Glutamatergic neuron (in vitro differentiated cells): ENCODE data around the gene CTPS2. TPM values are rescaled to one million over a fixed set of nuclear protein-coding genes. Genes with fewer than 3 reads are reported as not detected.

Experiments
- DNase-seq: peaks from one replicate; pipeline ENCODE4 v3.0.0; 2022
- H3K27ac Mint-ChIP-seq: one replicate; pipeline ENCODE4 v1.8.0; 2020; ENCODE audit warnings: mild to moderate bottlenecking, mixed read lengths, inconsistent platforms; ENCODE audit not compliant: unreplicated experiment
- H3K27me3 Mint-ChIP-seq: one replicate; pipeline ENCODE4 v1.8.0; 2020; ENCODE audit warnings: mild to moderate bottlenecking, moderate library complexity, mixed read lengths, inconsistent platforms; ENCODE audit not compliant: unreplicated experiment
- H3K36me3 Mint-ChIP-seq: one replicate; pipeline ENCODE4 v1.8.0; 2020; ENCODE audit warnings: mild to moderate bottlenecking, mixed read lengths, inconsistent platforms; ENCODE audit not compliant: unreplicated experiment
- H3K4me1 Mint-ChIP-seq: one replicate; pipeline ENCODE4 v1.8.0; 2020; ENCODE audit warnings: mild to moderate bottlenecking, low read depth, mixed read lengths, inconsistent platforms; ENCODE audit not compliant: unreplicated experiment
- H3K4me3 Mint-ChIP-seq: one replicate; pipeline ENCODE4 v1.8.0; 2020; ENCODE audit warnings: mild to moderate bottlenecking, mixed read lengths, inconsistent platforms; ENCODE audit not compliant: unreplicated experiment
- H3K9me3 Mint-ChIP-seq: one replicate; pipeline ENCODE4 v1.8.0; 2020; ENCODE audit warnings: mild to moderate bottlenecking, moderate library complexity, mixed read lengths, inconsistent platforms; ENCODE audit not compliant: unreplicated experiment
- total RNA-seq: library from RNA; stranded (reverse); fragmentation: NEBNext Ultra II Directional; extraction: Animal tissue kit (Norgen Biotek cat#: 25700); gene quantifications from one replicate; pipeline ENCODE4 v1.2.1, GENCODE V29; 2021; ENCODE audit not compliant: unreplicated experiment
- TF ChIP-seq, protein P1 (sequence below): fragments of 200-600 bp; sonication (generic); IDR thresholded peaks from one replicate; pipeline ENCODE4 v1.5.0; 2021; ENCODE audit not compliant: partially characterized antibody, unreplicated experiment

The CTPS2 gene
- total RNA-seq, 1 donor from 2014 or later = 29.0 TPM

DNA sequence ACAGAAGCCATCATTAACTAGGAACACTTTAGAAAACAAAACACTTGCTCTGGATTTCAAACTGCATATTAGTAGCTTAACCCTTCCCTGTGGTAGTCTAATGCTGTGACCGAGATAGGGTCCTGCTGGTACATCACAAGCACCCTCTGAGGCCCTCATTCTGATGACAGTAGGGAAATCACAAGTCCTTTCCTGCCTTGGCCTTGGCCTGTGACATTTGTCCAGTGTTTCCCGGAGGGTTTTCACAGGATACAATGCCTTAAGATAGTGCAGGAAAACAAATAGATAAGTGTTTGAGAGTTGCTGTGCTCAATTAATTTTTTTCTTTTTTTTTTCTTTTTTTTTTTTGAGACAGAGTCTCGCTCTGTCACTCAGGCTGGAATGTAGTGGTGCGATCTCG, 36.0 kb upstream of the CTPS2 start:
- H3K27ac Mint-ChIP-seq = no peak overlapping the region
- DNase-seq = no peak
- no peak overlapping the region for H3K4me3 Mint-ChIP-seq
- H3K9me3 Mint-ChIP-seq = no peaks in the 10 kb centered on the region
- H3K27me3 Mint-ChIP-seq = peaks cover under 1% of the 10 kb centered on the region
- TF ChIP-seq, protein P1, sequence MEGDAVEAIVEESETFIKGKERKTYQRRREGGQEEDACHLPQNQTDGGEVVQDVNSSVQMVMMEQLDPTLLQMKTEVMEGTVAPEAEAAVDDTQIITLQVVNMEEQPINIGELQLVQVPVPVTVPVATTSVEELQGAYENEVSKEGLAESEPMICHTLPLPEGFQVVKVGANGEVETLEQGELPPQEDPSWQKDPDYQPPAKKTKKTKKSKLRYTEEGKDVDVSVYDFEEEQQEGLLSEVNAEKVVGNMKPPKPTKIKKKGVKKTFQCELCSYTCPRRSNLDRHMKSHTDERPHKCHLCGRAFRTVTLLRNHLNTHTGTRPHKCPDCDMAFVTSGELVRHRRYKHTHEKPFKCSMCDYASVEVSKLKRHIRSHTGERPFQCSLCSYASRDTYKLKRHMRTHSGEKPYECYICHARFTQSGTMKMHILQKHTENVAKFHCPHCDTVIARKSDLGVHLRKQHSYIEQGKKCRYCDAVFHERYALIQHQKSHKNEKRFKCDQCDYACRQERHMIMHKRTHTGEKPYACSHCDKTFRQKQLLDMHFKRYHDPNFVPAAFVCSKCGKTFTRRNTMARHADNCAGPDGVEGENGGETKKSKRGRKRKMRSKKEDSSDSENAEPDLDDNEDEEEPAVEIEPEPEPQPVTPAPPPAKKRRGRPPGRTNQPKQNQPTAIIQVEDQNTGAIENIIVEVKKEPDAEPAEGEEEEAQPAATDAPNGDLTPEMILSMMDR = no peak
- H3K4me1 Mint-ChIP-seq = peaks cover 2% of the 10 kb centered on the region
- H3K36me3 Mint-ChIP-seq = no peaks in the 10 kb centered on the region

DNA sequence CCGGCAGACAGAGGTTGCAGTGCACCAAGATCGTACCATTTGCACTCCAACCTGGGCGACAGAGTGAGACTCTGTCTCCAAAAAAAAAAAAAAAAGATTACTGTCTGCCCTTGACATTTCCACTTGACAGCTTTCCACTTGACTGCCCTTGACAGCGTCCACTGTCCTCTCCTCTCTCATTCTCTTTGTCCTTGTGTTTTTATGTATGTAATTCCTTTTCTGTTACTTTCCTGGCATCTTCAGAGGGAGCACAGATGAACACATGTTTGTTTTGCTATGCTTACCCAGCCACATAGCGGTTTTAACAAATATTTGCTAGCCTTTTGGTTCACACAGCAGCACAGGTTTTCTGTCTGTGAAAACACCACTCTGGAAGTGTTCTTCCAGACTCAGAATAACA, 33.2 kb upstream of the CTPS2 start:
- no peaks in the 10 kb centered on the region for H3K36me3 Mint-ChIP-seq
- no peak overlapping the region for H3K4me3 Mint-ChIP-seq
- peaks cover 2% of the 10 kb centered on the region for H3K4me1 Mint-ChIP-seq
- TF ChIP-seq, protein P1 = no peak
- DNase-seq = no peak
- H3K27ac Mint-ChIP-seq = no peak overlapping the region
- no peaks in the 10 kb centered on the region for H3K27me3 Mint-ChIP-seq
- H3K9me3 Mint-ChIP-seq = no peaks in the 10 kb centered on the region

DNA sequence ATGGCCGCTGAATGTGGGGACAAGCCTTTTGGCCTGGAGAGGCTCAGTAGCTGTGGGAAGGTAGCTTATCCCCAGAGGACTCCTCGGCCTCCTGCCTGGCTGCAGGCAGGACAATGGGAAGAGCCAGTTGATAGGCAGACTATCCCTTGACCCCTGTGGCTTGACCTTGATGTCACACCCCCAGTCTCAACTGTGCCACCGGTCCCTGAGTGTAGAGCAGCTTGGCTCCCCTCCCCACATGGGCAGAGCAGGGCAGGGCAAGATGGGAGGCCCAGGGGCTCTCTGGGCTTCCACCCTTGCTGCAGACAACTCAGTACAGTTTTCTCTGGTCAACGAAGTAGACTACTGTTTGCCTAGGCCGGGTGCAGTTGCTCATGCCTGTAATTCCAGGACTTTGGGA, 32.6 kb upstream of the CTPS2 start:
- TF ChIP-seq, protein P1 = no peak
- no peak for DNase-seq
- Mint-ChIP-seq H3K27me3 (no peaks in the 10 kb centered on the region), H3K36me3 (no peaks in the 10 kb centered on the region), H3K4me1 (peaks cover 2% of the 10 kb centered on the region), H3K9me3 (no peaks in the 10 kb centered on the region), H3K27ac (no peak overlapping the region), H3K4me3 (no peak overlapping the region)

DNA sequence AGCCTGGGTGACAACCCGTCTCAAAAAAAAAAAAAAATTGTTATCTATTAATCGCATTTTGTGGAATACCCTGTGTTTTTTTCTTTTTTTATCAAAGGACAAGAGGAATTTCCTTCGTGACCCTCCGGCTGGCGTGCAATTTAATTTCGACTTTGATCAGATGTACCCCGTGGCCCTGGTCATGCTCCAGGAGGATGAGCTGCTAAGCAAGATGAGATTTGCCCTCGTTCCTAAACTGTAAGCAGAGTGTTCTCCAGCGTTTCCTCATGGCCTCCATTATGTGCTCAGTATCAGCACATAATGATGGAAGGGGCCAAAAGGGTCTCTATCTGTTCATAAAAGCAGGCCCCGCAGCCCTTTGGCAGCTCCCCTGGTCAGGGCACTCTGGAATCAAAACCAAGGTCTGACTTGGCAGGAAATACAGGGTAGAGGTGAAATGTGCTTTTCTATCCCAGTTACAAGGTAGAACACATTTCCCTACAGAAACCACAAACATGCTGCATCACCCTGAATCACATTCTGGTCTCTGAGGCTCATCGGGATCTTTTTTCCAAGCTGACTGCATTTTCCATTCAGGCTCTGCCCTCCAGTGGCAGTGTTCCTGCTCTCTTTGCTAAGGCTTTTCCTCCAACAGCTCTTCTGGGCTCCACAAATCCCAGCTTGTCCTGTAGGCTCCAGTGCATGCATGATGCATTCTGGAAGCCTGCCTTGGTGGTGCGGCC, 31.3 kb upstream of the CTPS2 start:
- DNase-seq = no peak
- Mint-ChIP-seq H3K36me3 (no peaks in the 10 kb centered on the region), H3K27ac (no peak overlapping the region)

DNA sequence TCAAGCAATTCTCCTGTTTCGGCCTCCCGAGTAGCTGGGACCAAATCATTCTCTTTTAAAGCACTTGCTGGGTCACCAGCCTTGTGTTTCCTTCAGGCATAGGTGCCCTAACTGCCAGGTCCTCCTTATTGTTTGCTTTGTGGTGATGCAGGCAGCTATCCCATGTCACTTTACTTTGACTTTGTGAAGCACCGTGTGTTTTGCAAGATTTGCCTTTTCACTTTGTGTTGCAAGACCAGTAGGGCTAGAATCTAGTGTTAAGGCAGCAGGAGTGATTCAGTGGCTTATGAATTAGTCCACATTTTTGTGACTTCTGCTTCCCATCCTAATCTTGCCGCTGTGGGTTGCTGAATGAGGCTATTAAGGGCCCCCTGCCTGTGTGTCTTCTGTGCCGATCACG, 27.1 kb upstream of the CTPS2 start:
- Mint-ChIP-seq H3K27me3 (no peaks in the 10 kb centered on the region), H3K27ac (no peak overlapping the region), H3K4me3 (no peak overlapping the region), H3K4me1 (no peaks in the 10 kb centered on the region), H3K36me3 (no peaks in the 10 kb centered on the region), H3K9me3 (no peaks in the 10 kb centered on the region)
- TF ChIP-seq, protein P1 = no peak
- no peak for DNase-seq

More for the DNA sequence above, 31.3 kb upstream of the CTPS2 start:
- H3K4me1 Mint-ChIP-seq = peaks cover 2% of the 10 kb centered on the region
- no peak overlapping the region for H3K4me3 Mint-ChIP-seq
- H3K9me3 Mint-ChIP-seq = no peaks in the 10 kb centered on the region
- TF ChIP-seq, protein P1 = no peak
- no peaks in the 10 kb centered on the region for H3K27me3 Mint-ChIP-seq
